SU-DHL-6 (cell line): ENCODE data around the gene ITGA11.

Experiments
- EZH2phosphoT487 ChIP-seq: fragments of 200-600 bp; sonication (generic), shearing (Covaris generic); conservative IDR thresholded peaks from 2 replicates; pipeline ENCODE4 v1.6.1; 2018; ENCODE audit warnings: mild to moderate bottlenecking, antibody characterized with exemption, low read length, moderate library complexity, mixed read lengths
- TF ChIP-seq, protein P1 (sequence below): fragments of 200-600 bp; sonication (generic); IDR thresholded peaks from one replicate; pipeline ENCODE4 v1.5.1; 2017; ENCODE audit warnings: antibody characterized with exemption, mild to moderate bottlenecking, low read length, moderate library complexity; ENCODE audit not compliant: insufficient read depth, poor library complexity, severe bottlenecking

DNA sequence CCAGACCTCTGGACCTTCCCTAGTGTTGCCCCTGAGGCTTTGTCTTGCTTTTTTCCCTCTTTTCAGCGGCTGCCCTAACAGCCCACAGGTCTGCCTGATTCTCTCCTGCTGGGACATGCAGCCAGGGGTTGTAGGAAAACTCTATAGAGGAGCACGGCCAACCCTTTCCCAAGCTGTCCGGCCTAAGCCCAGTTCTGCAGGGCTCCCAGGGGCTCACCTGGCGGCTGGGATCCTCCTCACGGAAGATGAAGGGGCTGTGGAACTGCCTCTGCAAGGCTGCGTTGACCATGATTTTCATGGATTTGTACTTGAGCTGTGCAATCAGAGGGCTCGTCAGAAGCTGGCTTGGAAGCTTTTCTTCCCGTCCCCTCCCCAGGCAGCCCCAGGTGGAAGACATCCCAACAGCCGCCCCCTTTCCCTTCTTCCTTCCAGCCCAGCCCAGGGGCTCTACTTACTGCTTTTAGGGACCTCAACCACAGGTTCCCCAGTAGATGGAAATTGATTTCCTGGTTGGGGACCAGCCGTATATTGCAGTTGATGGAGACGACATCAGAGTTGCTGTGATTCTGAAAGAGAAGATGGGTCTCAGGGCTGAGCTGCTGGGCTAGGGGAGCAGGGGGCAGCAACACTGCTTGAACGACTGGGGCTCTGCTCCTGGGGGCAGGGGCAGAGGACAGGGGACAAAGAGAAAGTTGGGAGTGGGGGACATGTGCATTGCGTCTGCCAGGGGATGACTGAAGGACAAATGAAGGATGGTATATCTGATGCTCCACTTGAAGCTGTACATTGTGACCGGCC, 124.6 kb downstream of the ITGA11 start:
- TF ChIP-seq, protein P1, sequence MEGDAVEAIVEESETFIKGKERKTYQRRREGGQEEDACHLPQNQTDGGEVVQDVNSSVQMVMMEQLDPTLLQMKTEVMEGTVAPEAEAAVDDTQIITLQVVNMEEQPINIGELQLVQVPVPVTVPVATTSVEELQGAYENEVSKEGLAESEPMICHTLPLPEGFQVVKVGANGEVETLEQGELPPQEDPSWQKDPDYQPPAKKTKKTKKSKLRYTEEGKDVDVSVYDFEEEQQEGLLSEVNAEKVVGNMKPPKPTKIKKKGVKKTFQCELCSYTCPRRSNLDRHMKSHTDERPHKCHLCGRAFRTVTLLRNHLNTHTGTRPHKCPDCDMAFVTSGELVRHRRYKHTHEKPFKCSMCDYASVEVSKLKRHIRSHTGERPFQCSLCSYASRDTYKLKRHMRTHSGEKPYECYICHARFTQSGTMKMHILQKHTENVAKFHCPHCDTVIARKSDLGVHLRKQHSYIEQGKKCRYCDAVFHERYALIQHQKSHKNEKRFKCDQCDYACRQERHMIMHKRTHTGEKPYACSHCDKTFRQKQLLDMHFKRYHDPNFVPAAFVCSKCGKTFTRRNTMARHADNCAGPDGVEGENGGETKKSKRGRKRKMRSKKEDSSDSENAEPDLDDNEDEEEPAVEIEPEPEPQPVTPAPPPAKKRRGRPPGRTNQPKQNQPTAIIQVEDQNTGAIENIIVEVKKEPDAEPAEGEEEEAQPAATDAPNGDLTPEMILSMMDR = no peak
- TF ChIP-seq EZH2phosphoT487 = no peak
